H9 (cell line): Measurements from ENCODE around the gene KAZN. TPM values are rescaled to one million over a fixed set of nuclear protein-coding genes. Genes with fewer than 3 reads are reported as not detected.

ENCODE experiments used
- DNase-seq: peaks from one replicate; pipeline ENCODE4 v3.0.0-alpha.2; 2017
- H2AFZ ChIP-seq: one replicate; pipeline ENCODE4 v1.6.1; 2013; ENCODE audit warnings: mild to moderate bottlenecking, low read length, control low read depth, moderate library complexity
- H2AK5ac ChIP-seq: 2 replicates; pipeline ENCODE4 v1.6.1; 2013; ENCODE audit warnings: low read length, control low read depth, mixed read lengths; ENCODE audit not compliant: insufficient read length
- H2BK120ac ChIP-seq: one replicate; pipeline ENCODE4 v1.6.1; 2013; ENCODE audit warnings: low read depth, mild to moderate bottlenecking, low read length, control low read depth, inconsistent platforms; ENCODE audit not compliant: poor library complexity, severe bottlenecking
- H2BK12ac ChIP-seq: 2 replicates; pipeline ENCODE4 v1.6.1; 2013; ENCODE audit warnings: low read length, control low read depth, mixed read lengths, low read depth; ENCODE audit not compliant: insufficient read length
- H2BK15ac ChIP-seq: 2 replicates; pipeline ENCODE4 v1.6.1; 2013; ENCODE audit warnings: low read depth, low read length, control low read depth
- H2BK20ac ChIP-seq: one replicate; pipeline ENCODE4 v1.6.1; 2013; ENCODE audit warnings: low read depth, mild to moderate bottlenecking, low read length, control low read depth, inconsistent platforms; ENCODE audit not compliant: poor library complexity, severe bottlenecking
- H2BK5ac ChIP-seq: 2 replicates; pipeline ENCODE4 v1.6.1; 2013; ENCODE audit warnings: low read length, control low read depth, mixed read lengths; ENCODE audit not compliant: insufficient read length
- H3K14ac ChIP-seq: 2 replicates; pipeline ENCODE4 v1.6.1; 2013; ENCODE audit warnings: low read length, control low read depth; ENCODE audit not compliant: insufficient read depth
- H3K18ac ChIP-seq: 2 replicates; pipeline ENCODE4 v1.6.1; 2013; ENCODE audit warnings: low read depth, mild to moderate bottlenecking, mixed read lengths, low read length, control low read depth; ENCODE audit not compliant: insufficient read length
- H3K23ac ChIP-seq: 2 replicates; pipeline ENCODE4 v1.6.1; 2013; ENCODE audit warnings: low read length, control low read depth, mixed read lengths, low read depth; ENCODE audit not compliant: insufficient read length
- H3K23me2 ChIP-seq: 2 replicates; pipeline ENCODE4 v1.6.1; 2013; ENCODE audit warnings: low read depth, mild to moderate bottlenecking, mixed read lengths, low read length, control low read depth; ENCODE audit not compliant: insufficient read length, poor library complexity, severe bottlenecking
- H3K27ac ChIP-seq: 2 replicates; pipeline ENCODE4 v1.5.1; 2013; ENCODE audit warnings: low read length, control low read depth, mixed read lengths, low read depth; ENCODE audit not compliant: insufficient read length
- H3K27me3 ChIP-seq: 2 replicates; pipeline ENCODE4 v1.6.1; 2013; ENCODE audit warnings: low read length, control low read depth, inconsistent platforms; ENCODE audit not compliant: insufficient read depth
- H3K4ac ChIP-seq: 2 replicates; pipeline ENCODE4 v1.6.1; 2013; ENCODE audit warnings: low read depth, mild to moderate bottlenecking, control low read depth, inconsistent platforms, low read length, moderate library complexity
- H3K4me1 ChIP-seq: 2 replicates; pipeline ENCODE4 v1.6.1; 2013; ENCODE audit warnings: low read length, control low read depth, inconsistent platforms; ENCODE audit not compliant: insufficient read depth
- H3K4me2 ChIP-seq: 2 replicates; pipeline ENCODE4 v1.6.1; 2013; ENCODE audit warnings: low read length, control low read depth, mixed read lengths; ENCODE audit not compliant: insufficient read length, insufficient read depth
- H3K56ac ChIP-seq: 2 replicates; pipeline ENCODE4 v1.6.1; 2013; ENCODE audit warnings: low read depth, mild to moderate bottlenecking, mixed read lengths, low read length, control low read depth; ENCODE audit not compliant: insufficient read length
- H3K79me1 ChIP-seq: 2 replicates; pipeline ENCODE4 v1.6.1; 2013; ENCODE audit warnings: low read depth, mild to moderate bottlenecking, moderate library complexity, low read length, control low read depth, inconsistent platforms; ENCODE audit not compliant: insufficient read depth, poor library complexity, severe bottlenecking
- H3K79me2 ChIP-seq: 2 replicates; pipeline ENCODE4 v1.6.1; 2013; ENCODE audit warnings: low read length, control low read depth, inconsistent platforms; ENCODE audit not compliant: insufficient read depth
- H3K9ac ChIP-seq: 2 replicates; pipeline ENCODE4 v1.6.1; 2013; ENCODE audit warnings: low read length, control low read depth, mixed read lengths; ENCODE audit not compliant: insufficient read length; ENCODE audit errors: extremely low read depth
- H3K9me3 ChIP-seq: one replicate; pipeline ENCODE4 v1.6.1; 2013; ENCODE audit warnings: low read depth, low read length, inconsistent platforms; ENCODE audit not compliant: control insufficient read depth
- H3T11ph ChIP-seq: one replicate; pipeline ENCODE4 v1.6.1; 2013; ENCODE audit warnings: mild to moderate bottlenecking, low read length, control low read depth, inconsistent platforms
- H4K20me1 ChIP-seq: one replicate; pipeline ENCODE4 v1.6.1; 2013; ENCODE audit not compliant: control insufficient read depth, insufficient read length, insufficient read depth
- H4K5ac ChIP-seq: 2 replicates; pipeline ENCODE4 v1.6.1; 2013; ENCODE audit warnings: low read depth, mild to moderate bottlenecking, mixed read lengths, low read length, control low read depth; ENCODE audit not compliant: insufficient read length
- H4K8ac ChIP-seq: replicated peaks from 2 replicates; pipeline ENCODE4 v1.6.1; 2013; ENCODE audit warnings: low read length, control low read depth, mixed read lengths, low read depth; ENCODE audit not compliant: insufficient read length
- H4K91ac ChIP-seq: 2 replicates; pipeline ENCODE4 v1.6.1; 2013; ENCODE audit warnings: low read depth, mild to moderate bottlenecking, moderate library complexity, mixed read lengths, low read length, control low read depth; ENCODE audit not compliant: insufficient read length
- H3K27ac Mint-ChIP-seq, 3 experiments: 2 replicates in 2 of 3; 3 replicates in 1 of 3; pipeline ENCODE4 v1.8.0; 2020 to 2021; ENCODE audit warnings: mixed read lengths in 3 of 3, mild to moderate bottlenecking in 1 of 3, moderate library complexity in 1 of 3
- H3K27me3 Mint-ChIP-seq: 2 replicates; pipeline ENCODE4 v1.8.0; 2021; ENCODE audit warnings: low read depth, mild to moderate bottlenecking, moderate library complexity, mixed read lengths
- H3K36me3 Mint-ChIP-seq, 3 experiments: 2 replicates in 2 of 3; 3 replicates in 1 of 3; pipeline ENCODE4 v1.8.0; 2020 to 2021; ENCODE audit warnings: low read depth in 3 of 3, mixed read lengths in 3 of 3; ENCODE audit not compliant: insufficient read depth in 1 of 3
- H3K4me1 Mint-ChIP-seq, 2 experiments: 2 replicates each; pipeline ENCODE4 v1.8.0; 2020; ENCODE audit warnings: mixed read lengths in 2 of 2
- H3K4me3 Mint-ChIP-seq, 2 experiments: 2 replicates in 1 of 2; 3 replicates in 1 of 2; pipeline ENCODE4 v1.8.0; 2020 to 2021; ENCODE audit warnings: mild to moderate bottlenecking in 2 of 2, mixed read lengths in 2 of 2, moderate library complexity in 1 of 2
- H3K9me3 Mint-ChIP-seq, 2 experiments: 2 replicates in 1 of 2; 3 replicates in 1 of 2; pipeline ENCODE4 v1.8.0; 2020; ENCODE audit warnings: mild to moderate bottlenecking in 2 of 2, mixed read lengths in 2 of 2, moderate library complexity in 1 of 2
- WGBS: extraction: QIAGEN DNeasy Blood & Tissue Kit; methylation state at CpG from one replicate; pipeline ENCODE4 v1.1.7; 2013; ENCODE audit warnings: missing lambda C conversion rate, low lambda C conversion rate, mixed read lengths; ENCODE audit not compliant: insufficient read length; ENCODE audit errors: extremely low coverage; 5-methylcytosine and 5-hydroxymethylcytosine counted together
- total RNA-seq: library from RNA; stranded (reverse); gene quantifications from 2 replicates; pipeline ENCODE4 v1.2.1, GENCODE V29; 2021
- TF ChIP-seq, protein P1 (sequence below): fragments of 200-600 bp; sonication (generic); conservative IDR thresholded peaks from 3 replicates; pipeline ENCODE4 v1.8.0; 2021; ENCODE audit warnings: antibody characterized with exemption, mild to moderate bottlenecking

Gene KAZN
- total RNA-seq, 1 experiment from 2014 or later: 7.6 TPM

DNA sequence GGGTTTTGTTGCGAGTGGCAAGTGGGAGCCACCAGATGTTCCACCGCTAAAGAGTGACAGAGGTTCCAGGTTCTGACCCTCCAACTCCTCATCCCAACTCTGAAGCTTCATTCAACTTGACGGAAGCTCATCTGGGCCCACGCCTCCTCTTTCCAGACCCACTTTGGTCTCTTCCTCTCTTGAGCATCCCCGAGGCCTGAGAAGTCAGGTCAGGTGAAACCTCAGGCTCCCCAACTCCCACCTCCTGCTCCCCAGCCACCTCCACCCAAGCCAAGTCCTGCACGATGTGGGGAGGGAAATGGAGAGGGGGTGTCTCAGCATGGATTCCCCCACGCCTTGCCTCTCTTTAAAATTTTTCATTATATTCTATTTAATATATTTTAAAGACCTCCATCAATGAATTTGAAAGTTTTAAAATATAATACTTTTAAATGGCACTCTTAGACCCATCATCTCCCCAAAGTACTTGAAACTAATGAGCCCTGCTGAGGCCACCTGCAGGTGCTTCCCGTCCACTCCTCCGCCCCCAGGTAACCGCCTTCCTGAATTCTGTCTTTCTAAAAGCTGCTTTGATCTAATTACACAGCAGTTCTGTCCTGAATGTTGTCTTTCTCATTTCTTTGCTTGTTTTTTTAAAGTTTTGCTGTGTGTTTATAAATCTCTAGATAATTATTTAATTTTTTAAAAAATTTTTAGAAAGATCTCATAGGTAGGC is 238.1 kb downstream of the KAZN start:
- H3K9me3 Mint-ChIP-seq: peaks cover 8 to 9% of the 10 kb centered on the region in 2 experiments
- Histone ChIP-seq H3K9ac (no peak overlapping the region), H3K14ac (no peak overlapping the region), H3K18ac (no peak overlapping the region), H3K23ac (no peak overlapping the region), H2BK20ac (no peak overlapping the region), H4K8ac (no peak overlapping the region), H4K5ac (no peak overlapping the region), H3K56ac (no peak overlapping the region), H3T11ph (no peak overlapping the region), H2BK12ac (no peak overlapping the region), H3K79me1 (no peaks in the 10 kb centered on the region), H3K79me2 (no peaks in the 10 kb centered on the region), H2BK15ac (no peak overlapping the region), H3K4me1 (no peaks in the 10 kb centered on the region), H4K20me1 (no peaks in the 10 kb centered on the region), H3K27ac (no peak overlapping the region), H3K9me3 (peaks cover 4% of the 10 kb centered on the region), H2AK5ac (no peak overlapping the region), H3K4me2 (no peak overlapping the region), H2BK120ac (no peak overlapping the region), H3K4ac (no peak overlapping the region), H2AFZ (no peak overlapping the region), H4K91ac (no peak overlapping the region), H3K23me2 (no peaks in the 10 kb centered on the region), H2BK5ac (no peak overlapping the region), H3K27me3 (no peaks in the 10 kb centered on the region)
- peaks cover 3% of the 10 kb centered on the region for H3K27me3 Mint-ChIP-seq
- H3K4me1 Mint-ChIP-seq: peaks cover 2 to 19% of the 10 kb centered on the region in 2 experiments; a peak in 3 of 4 replicates
- no peak overlapping the region for H3K27ac Mint-ChIP-seq
- H3K4me3 Mint-ChIP-seq: no peak overlapping the region
- no peak for DNase-seq
- TF ChIP-seq, protein P1, sequence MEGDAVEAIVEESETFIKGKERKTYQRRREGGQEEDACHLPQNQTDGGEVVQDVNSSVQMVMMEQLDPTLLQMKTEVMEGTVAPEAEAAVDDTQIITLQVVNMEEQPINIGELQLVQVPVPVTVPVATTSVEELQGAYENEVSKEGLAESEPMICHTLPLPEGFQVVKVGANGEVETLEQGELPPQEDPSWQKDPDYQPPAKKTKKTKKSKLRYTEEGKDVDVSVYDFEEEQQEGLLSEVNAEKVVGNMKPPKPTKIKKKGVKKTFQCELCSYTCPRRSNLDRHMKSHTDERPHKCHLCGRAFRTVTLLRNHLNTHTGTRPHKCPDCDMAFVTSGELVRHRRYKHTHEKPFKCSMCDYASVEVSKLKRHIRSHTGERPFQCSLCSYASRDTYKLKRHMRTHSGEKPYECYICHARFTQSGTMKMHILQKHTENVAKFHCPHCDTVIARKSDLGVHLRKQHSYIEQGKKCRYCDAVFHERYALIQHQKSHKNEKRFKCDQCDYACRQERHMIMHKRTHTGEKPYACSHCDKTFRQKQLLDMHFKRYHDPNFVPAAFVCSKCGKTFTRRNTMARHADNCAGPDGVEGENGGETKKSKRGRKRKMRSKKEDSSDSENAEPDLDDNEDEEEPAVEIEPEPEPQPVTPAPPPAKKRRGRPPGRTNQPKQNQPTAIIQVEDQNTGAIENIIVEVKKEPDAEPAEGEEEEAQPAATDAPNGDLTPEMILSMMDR: no peak
- H3K36me3 Mint-ChIP-seq: peaks cover 2 to 7% (median 7%) of the 10 kb centered on the region in 3 experiments; a peak in 6 of 7 replicates
- WGBS: no CpG with 5 or more reads among the region's 10 CpGs
